ENCODE data around the gene OR10A3.

OR10A3 gene

DNA sequence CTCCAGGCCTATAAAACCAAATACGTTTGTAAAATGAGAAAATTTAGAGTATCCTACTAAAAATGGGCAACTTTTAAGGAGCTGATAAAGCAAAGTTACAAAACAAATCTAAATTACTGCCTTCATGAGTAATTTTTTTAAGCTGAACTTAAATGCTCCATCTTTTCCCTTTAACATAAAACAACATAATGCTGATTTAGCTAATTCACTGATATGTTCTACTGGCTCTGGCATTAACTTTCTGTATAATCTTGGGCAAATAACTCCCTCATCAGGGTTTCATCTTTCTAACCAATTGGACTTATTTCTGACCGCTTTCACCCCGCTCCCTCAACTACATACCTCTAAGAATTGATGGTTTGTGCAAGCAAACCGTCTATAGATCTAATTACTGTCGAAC, 362 bp downstream of the OR10A3 start:
- no peak for DNase-seq (ENCODE audit: low read depth in 2 of 3, low spot score in 2 of 3)

DNA sequence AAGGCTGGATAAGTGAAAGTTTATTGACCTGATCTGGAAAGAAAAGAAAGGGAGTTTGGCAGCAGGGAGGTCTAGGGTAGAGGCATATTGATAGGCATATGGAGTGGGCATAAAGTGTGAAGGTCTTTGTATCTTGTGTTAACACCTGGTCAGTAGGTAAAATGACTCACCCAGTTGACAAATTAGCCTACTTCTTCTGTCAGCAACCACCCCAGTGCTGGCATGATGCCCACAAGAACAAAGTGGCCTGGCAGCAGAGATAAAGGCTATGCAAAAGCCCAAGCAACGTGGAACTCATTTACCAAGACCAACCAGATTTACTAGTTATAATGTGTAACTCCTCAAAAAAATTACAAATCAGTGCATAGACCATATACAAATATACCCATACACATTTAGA, 4.9 kb downstream of the OR10A3 start:
- no peak for DNase-seq (ENCODE audit: low read depth in 2 of 3, low spot score in 2 of 3)

DNA sequence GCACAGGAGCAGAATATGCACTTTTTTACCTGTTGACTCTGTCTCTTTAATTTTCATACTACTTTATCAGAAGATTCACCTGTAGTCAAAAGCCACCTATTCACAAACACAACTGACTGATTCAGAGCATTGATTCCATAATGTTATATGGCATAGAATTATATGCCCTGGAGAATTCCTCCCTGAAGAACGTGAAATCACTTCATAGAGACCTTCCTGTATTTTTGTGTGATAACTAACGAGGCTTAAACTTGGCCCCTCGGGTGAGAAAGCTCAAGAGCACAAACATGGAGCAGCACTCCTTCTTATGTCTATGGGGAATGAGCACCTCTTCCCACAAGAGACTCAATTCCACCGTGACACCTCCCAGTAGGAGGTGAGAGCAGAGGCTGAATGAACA, 10.3 kb downstream of the OR10A3 start, which contains the start of gene OR10A6:
OR10A6 (minus strand) TSS at position 101 of the 400 bp plus-strand sequence. CDS start 2,606 bp downstream, outside the sequence.
- DNase-seq (ENCODE audit: low read depth in 2 of 3, low spot score in 2 of 3): no peak

GRCh38 chr11:7927635-7928034, 13.9 kb downstream of the OR10A3 start:
- DNase-seq (ENCODE audit: low read depth in 2 of 3, low spot score in 2 of 3): no peak

DNA sequence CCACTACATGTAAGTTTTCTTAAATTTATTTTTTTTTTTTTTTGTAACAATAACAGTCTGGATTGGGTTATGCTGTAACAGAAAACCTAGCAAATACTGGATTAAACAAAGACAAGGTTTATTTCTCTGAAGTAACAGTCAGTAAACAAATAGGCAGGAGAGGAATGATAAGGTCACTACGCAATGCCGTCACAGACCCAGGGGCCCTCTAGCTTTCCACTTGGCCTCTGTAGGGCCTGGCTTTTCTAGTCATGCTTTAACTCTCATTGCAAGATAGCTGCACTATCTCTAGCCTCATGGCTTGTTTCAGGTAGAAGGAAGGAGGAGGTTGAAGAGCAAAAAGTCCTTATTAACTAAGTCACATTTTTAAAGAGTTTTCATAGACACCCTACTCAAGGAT, 17.0 kb downstream of the OR10A3 start:
- no peak for DNase-seq (ENCODE audit: low read depth in 2 of 3, low spot score in 2 of 3)

DNA sequence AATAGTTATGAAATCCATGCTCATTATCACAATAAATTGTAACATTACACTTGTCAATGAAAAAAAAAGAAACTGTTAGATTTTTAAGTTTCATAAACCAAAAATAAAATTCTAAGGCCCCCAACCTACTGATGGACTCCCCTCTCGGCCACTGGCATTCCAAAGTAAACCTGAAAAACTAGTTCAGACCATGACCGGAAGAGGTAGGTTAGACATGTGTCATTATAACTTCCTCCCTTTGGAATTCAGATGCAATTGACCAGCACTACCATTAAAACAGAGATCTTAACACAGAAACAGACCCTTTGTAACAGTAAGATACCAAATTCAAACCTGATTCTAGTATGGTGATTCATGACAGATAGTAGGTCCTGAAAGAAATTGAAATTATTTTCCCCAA, 23.4 kb downstream of the OR10A3 start:
- DNase-seq (ENCODE audit: low read depth in 2 of 3, low spot score in 2 of 3): no peak

GRCh38 chr11:7911011-7911410, 30.5 kb downstream of the OR10A3 start:
- no peak for DNase-seq (ENCODE audit: low read depth in 2 of 3, low spot score in 2 of 3)

GRCh38 chr11:7910286-7910788, 31.2 kb downstream of the OR10A3 start:
- no peak for DNase-seq (ENCODE audit: low read depth in 2 of 3, low spot score in 2 of 3)

GRCh38 chr11:7909585-7910285, 31.8 kb downstream of the OR10A3 start:
- DNase-seq (ENCODE audit: low read depth in 2 of 3, low spot score in 2 of 3): no peak

DNA sequence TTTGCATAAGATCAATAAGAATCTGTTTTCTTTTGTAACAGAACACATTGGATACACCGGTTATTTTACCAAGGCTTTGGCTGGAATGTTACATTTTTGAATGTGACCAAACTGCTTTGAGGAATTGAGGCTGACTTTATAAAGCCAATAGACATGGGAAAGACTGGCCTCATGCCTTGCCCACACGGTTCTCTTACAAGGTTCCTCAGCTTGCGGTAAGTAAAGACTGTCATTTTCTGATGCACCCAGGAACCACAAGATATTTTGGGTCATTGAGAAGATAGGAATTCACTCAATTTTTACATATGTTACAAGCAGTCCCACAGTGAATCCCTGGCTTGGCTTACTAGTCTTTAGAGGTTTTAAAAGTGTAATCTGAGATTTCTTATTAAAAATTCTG, 34.4 kb downstream of the OR10A3 start:
- no peak for DNase-seq (ENCODE audit: low read depth in 2 of 3, low spot score in 2 of 3)

DNA sequence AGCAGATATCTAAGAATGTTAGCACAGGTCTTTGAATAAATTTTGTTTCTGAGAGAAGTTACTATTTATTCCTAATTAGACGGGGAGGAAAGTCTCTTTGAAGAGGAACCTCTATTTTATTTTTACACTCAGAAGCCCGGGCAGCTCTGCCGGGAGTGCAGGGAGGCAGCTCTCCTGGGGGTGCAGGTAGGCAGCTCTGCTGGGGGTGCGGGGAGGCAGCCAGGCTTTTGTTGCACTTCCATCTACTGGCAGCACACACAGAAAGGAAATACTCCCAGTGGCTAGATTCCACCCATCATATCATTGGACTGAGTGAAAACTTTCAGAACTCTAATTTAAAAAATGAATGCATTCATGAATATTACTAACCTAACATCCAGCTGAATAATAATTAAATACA, 35.0 kb downstream of the OR10A3 start:
- DNase-seq (ENCODE audit: low read depth in 2 of 3, low spot score in 2 of 3): no peak

DNA sequence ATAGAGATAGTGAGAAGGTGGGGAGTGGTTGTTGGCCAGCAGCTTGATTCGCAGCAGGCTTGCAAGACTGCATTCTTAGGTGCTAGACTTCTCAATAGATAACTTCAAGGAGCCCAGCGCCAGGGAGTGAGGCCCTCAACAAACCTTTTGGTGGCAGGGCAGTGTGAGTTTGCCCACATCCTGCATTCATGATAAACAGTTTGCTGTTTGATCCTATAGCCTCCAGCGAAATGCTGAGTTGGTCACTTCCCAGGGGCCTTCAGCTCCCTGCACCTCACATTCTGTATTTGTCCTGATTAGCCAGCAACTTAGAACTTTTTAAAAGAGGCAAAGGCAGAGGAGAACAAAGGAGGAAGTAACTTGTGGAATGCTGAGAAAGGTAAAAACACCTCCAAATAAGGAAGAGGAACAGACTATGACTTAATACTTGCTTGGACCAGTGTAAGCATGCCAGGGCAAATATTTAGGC, 35.5 kb downstream of the OR10A3 start:
- DNase-seq (ENCODE audit: low read depth in 2 of 3, low spot score in 2 of 3): no peak

DNA sequence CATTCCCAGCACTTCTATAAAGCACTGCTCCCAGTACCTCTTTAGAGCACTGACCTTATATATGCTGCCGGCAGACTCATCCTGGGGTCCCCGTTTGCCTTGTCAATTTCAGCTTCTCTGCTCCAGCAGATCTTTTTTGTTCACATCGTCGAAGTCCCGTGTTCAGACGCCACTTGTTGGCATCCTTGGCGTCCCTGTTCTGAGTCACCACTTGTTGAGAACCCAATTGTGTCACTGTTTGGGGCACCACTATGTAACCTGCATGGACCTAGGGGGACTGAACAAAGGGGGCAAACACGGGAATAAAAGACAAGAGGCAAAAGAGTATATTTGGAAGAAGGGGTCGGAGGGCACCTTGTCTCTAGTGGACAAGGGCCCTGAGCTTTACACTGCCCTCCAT, 36.0 kb downstream of the OR10A3 start:
- DNase-seq (ENCODE audit: low read depth in 2 of 3, low spot score in 2 of 3): no peak

GRCh38 chr11:7904917-7905316, 36.6 kb downstream of the OR10A3 start:
- DNase-seq (ENCODE audit: low read depth in 2 of 3, low spot score in 2 of 3): no peak

DNA sequence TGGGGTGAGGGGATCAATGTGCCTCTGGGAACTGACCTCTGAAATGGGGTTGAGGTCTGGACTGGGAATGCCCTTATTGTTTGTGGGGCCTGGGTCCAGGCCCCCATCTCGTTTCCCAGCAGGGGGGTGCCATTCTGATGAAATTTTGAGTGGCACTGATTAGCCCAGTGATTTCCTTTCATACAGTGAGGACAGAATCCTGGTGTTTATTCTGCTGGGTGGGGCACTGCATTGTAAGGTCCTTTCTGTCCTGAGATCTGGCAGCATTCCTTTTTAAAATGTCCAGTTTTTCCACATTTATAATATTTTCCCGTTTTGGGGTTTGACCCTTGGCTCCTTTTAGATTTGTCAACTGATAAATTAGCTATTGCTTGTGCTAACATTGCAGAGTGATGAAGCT, 37.6 kb downstream of the OR10A3 start:
- no peak for DNase-seq (ENCODE audit: low read depth in 2 of 3, low spot score in 2 of 3)

- DNase-seq (ENCODE audit: low read depth in 2 of 3, low spot score in 2 of 3): no peak
These were observed 40.1 kb downstream of the OR10A3 start for GRCh38 chr11:7901319-7901854.

DNA sequence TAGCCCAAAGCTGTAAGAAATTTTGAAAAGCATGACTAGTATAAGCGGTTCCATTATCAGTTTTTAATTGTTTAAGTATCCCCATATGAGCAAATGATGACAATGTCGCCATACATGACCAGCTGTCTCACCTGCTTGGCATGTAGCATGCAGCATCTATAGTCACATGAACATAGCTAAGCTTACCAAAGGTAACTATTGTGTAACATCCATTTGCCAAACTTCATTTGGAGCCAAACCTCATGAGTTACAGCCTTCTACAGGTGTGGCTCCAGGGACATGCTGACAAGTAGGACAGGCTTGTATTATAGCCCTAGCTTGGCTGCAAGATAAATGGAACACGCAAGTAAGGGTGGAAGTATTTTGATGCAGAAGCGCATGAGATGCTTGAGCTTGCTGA, 40.8 kb downstream of the OR10A3 start:
- DNase-seq (ENCODE audit: low read depth in 2 of 3, low spot score in 2 of 3): no peak

DNA sequence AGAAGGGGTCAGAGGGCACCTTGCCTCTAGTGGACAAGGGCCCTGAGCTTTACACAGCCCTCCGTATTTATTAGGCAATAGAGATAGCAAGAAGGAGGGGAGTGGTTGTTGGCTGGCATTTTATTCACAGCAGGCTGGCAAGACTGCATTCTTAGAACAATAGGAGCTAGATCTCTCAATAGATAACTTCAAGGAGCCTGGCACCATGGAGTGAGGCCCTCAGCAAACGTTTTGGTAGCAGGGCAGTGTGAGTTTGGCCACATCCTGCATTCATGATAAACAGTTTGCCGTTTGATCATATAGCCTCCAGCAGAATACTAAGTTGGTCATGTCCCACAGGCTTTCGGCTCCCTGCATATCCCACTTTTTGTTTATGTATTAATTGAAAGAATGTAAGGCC, 42.1 kb downstream of the OR10A3 start:
- no peak for DNase-seq (ENCODE audit: low read depth in 2 of 3, low spot score in 2 of 3)

GRCh38 chr11:7898666-7899283, 42.7 kb downstream of the OR10A3 start:
- DNase-seq (ENCODE audit: low read depth in 2 of 3, low spot score in 2 of 3): no peak

GRCh38 chr11:7896009-7896785, 45.3 kb downstream of the OR10A3 start:
- DNase-seq (ENCODE audit: low read depth in 2 of 3, low spot score in 2 of 3): no peak

DNA sequence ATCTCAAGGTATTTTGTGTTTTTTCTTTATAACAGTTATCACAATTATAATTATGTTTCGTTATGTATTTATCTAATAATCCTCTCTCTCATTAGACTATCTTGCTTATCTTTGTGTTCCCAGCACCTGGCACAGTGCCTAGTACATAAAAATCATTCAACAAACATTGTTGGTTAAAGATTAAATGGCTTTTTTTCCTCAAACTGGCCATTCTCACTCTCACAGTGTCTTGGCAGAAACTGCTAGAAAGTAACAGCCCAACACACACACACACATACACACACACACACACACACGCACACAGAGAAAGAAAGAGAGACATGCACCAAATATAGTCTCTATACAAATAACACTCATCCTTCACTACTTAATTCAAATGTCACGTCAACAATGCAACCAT, 47.3 kb downstream of the OR10A3 start:
- DNase-seq (ENCODE audit: low read depth in 2 of 3, low spot score in 2 of 3): no peak

- no peak for DNase-seq (ENCODE audit: low read depth in 2 of 3, low spot score in 2 of 3)
These were observed 47.7 kb downstream of the OR10A3 start for GRCh38 chr11:7893796-7894195.
